PC-3 (cell line): ENCODE measurements around the gene ZNF692. TPM values are rescaled to one million over a fixed set of nuclear protein-coding genes. Genes with fewer than 3 reads are reported as not detected.

Experiments
- ATAC-seq: fragments of 200-7000 bp; cut with Tn5 transposase; 2 replicates; pipeline ENCODE4 v1.9.1; 2020; ENCODE audit warnings: mild to moderate bottlenecking, moderate library complexity
- BruUV-seq: library from RNA; stranded (reverse); fragments of 400-500 nt; replicated peaks from 2 replicates; lab custom pipeline; 2021; lab: Mats Ljungman, UMichigan
- CTCF ChIA-PET: fragments of 300-600 bp; sonication (Branson Sonifier 250); formaldehyde crosslinking; loops from one replicate; lab custom pipeline; 2022; ENCODE audit warnings: antibody characterized with exemption; lab: Charles Lee
- POLR2A ChIA-PET: fragments of 300-600 bp; sonication (Branson Sonifier 250); formaldehyde crosslinking; loops from one replicate; lab custom pipeline; 2022; ENCODE audit warnings: antibody characterized with exemption; ENCODE audit not compliant: unreplicated experiment; lab: Charles Lee
- DNase-seq: peaks from one replicate; pipeline ENCODE4 v3.0.0-alpha.2; 2015
- H2AFZ ChIP-seq: fragments of 300-600 bp; sonication (generic); 2 replicates; pipeline ENCODE4 v1.6.0; 2016; ENCODE audit warnings: antibody characterized with exemption, low read length
- H3F3A ChIP-seq: fragments of 300-600 bp; sonication (generic); one replicate; pipeline ENCODE4 v1.6.0; 2017; ENCODE audit warnings: antibody characterized with exemption, low read length, control low read depth, mild to moderate bottlenecking; ENCODE audit not compliant: unreplicated experiment
- H3K27ac ChIP-seq: fragments of 300-600 bp; sonication (generic); 2 replicates; pipeline ENCODE4 v1.5.1; 2016; ENCODE audit warnings: mild to moderate bottlenecking, low read length
- H3K27me3 ChIP-seq: fragments of 300-600 bp; sonication (generic); 2 replicates; pipeline ENCODE4 v1.6.1; 2016; ENCODE audit warnings: low read length, mixed read lengths
- H3K36me3 ChIP-seq: fragments of 300-600 bp; sonication (generic); 2 replicates; pipeline ENCODE4 v1.6.1; 2016; ENCODE audit warnings: low read depth, mixed run types, low read length, mixed read lengths
- H3K4me1 ChIP-seq: fragments of 300-600 bp; sonication (generic); 2 replicates; pipeline ENCODE4 v1.5.1; 2016; ENCODE audit warnings: low read length; ENCODE audit not compliant: insufficient read depth
- H3K4me2 ChIP-seq: fragments of 300-600 bp; sonication (generic); 2 replicates; pipeline ENCODE4 v1.6.0; 2016; ENCODE audit warnings: low read length
- H3K4me3 ChIP-seq: fragments of 300-600 bp; sonication (generic); 2 replicates; pipeline ENCODE4 v1.5.1; 2016; ENCODE audit warnings: mild to moderate bottlenecking, low read length, mixed read lengths
- H3K79me2 ChIP-seq: fragments of 300-600 bp; sonication (generic); 2 replicates; pipeline ENCODE4 v1.6.1; 2017; ENCODE audit warnings: low read length, mixed read lengths
- H3K9ac ChIP-seq: fragments of 300-600 bp; sonication (generic); 2 replicates; pipeline ENCODE4 v1.6.0; 2016; ENCODE audit warnings: mild to moderate bottlenecking, low read length
- H3K9me2 ChIP-seq: fragments of 300-600 bp; sonication (generic); replicated peaks from 2 replicates; pipeline ENCODE4 v1.6.1; 2016; ENCODE audit warnings: mixed run types, low read length, mixed read lengths
- H3K9me3 ChIP-seq: fragments of 300-600 bp; sonication (generic); 2 replicates; pipeline ENCODE4 v1.6.1; 2016; ENCODE audit warnings: low read length, mixed read lengths
- H4K20me1 ChIP-seq: fragments of 300-600 bp; sonication (generic); 2 replicates; pipeline ENCODE4 v1.6.1; 2016; ENCODE audit warnings: low read length, mixed read lengths
- CTCF ChIP-seq: fragments of 300-600 bp; sonication (generic); conservative IDR thresholded peaks from 2 replicates; pipeline ENCODE4 v1.5.1; 2017; ENCODE audit warnings: antibody characterized with exemption, low read depth, mild to moderate bottlenecking, low read length
- EZH2 ChIP-seq: fragments of 300-600 bp; sonication (generic); IDR thresholded peaks from one replicate; pipeline ENCODE4 v1.6.1; 2017; ENCODE audit warnings: antibody characterized with exemption, mild to moderate bottlenecking, low read length; ENCODE audit not compliant: unreplicated experiment
- EZH2phosphoT487 ChIP-seq: fragments of 300-600 bp; sonication (generic); IDR thresholded peaks from 2 replicates; pipeline ENCODE4 v1.6.1; 2018; ENCODE audit warnings: mild to moderate bottlenecking, antibody characterized with exemption, low read length, borderline replicate concordance
- intact Hi-C: fragments of 100-400 bp; cut with micrococcal nuclease; formaldehyde crosslinking; loops from 2 replicates; pipeline ENCODE4 v1.9.0; 2023
- total RNA-seq: library from RNA; depleted of rRNA; stranded (reverse); fragments of >200 nt; gene quantifications from 2 replicates; pipeline ENCODE4 v1.2.3, GENCODE V29; 2014

Gene ZNF692
- total RNA-seq, 1 experiment from 2014 or later: 85.4 TPM

GRCh38 chr1:248861616-248862015 lies 2.7 kb upstream of the ZNF692 start:
- TF ChIP-seq EZH2phosphoT487 (no peak), EZH2 (no peak), CTCF (no peak)
- H2AFZ ChIP-seq: no peak overlapping the region
- no peaks in the 10 kb centered on the region for H3K27me3 ChIP-seq
- DNase-seq (no peak), ATAC-seq (no peak)
- H3K79me2 ChIP-seq: peaks cover 20% of the 10 kb centered on the region
- H3F3A ChIP-seq: no peaks in the 10 kb centered on the region
- BruUV-seq: no TSS peak
- peaks cover 35% of the 10 kb centered on the region for H3K4me1 ChIP-seq
- H3K4me2 ChIP-seq: no peak overlapping the region
- no peaks in the 10 kb centered on the region for H3K9me3 ChIP-seq
- ChIA-PET CTCF (no interaction called here), POLR2A (interaction anchor here (1.5 kb wide), 1 partner anchor 11 kb away, joined by 3 read pairs; no protein-coding TSS in a partner anchor)
- H3K9me2 ChIP-seq: no peaks in the 10 kb centered on the region
- intact Hi-C loops: no loop called here
- H3K36me3 ChIP-seq: no peaks in the 10 kb centered on the region; the same call in 1 of the 2 replicates
- no peak overlapping the region for H3K27ac ChIP-seq
- no peak overlapping the region for H3K4me3 ChIP-seq
- H3K9ac ChIP-seq: no peak overlapping the region
- H4K20me1 ChIP-seq: no peaks in the 10 kb centered on the region

- Histone ChIP-seq H3K9me3 (no peaks in the 10 kb centered on the region), H4K20me1 (no peaks in the 10 kb centered on the region), H3K4me1 (peaks cover 37% of the 10 kb centered on the region), H3K9ac (no peak overlapping the region), H3K4me2 (peak overlapping the region; percentile 89; the same call in 1 of the 2 replicates), H3K79me2 (peaks cover 31% of the 10 kb centered on the region), H3K36me3 (peaks cover 7% of the 10 kb centered on the region; the same call in 1 of the 2 replicates), H3K4me3 (no peak overlapping the region), H3K27me3 (no peaks in the 10 kb centered on the region), H3K9me2 (no peaks in the 10 kb centered on the region), H3K27ac (no peak overlapping the region), H2AFZ (no peak overlapping the region), H3F3A (no peaks in the 10 kb centered on the region)
- ChIA-PET CTCF (no interaction called here), POLR2A (no interaction called here)
- DNase-seq (no peak), ATAC-seq (no peak)
- TF ChIP-seq CTCF (no peak), EZH2 (no peak), EZH2phosphoT487 (no peak)
- intact Hi-C loops: no loop called here
- no TSS peak for BruUV-seq
Measured at GRCh38 chr1:248860007-248860406, 1.1 kb upstream of the ZNF692 start.
